GM13977 (cell line): ENCODE measurements around the gene MBD2.
A peak's percentile ranks its signal among the peaks of the same experiment; 100 is the strongest.
"Not testable (repeated sequence)": the region's sequence is repeated elsewhere in the genome, so short reads cannot be mapped to it uniquely, and the experiment has no call there.

Experiments
- DNase-seq: peaks from one replicate; pipeline ENCODE4 v3.0.0; 2012; ENCODE audit warnings: low spot score
- in situ Hi-C: fragments of 300-500 bp; cut with MboI; formaldehyde crosslinking; loops from one replicate; pipeline ENCODE4 v1.12.0; 2022; ENCODE audit warnings: low sequenced_read_pairs, low pct_unique_long_range_greater_than_20kb, mixed read lengths, inconsistent platforms; ENCODE audit not compliant: unreplicated experiment
- TF ChIP-seq, protein P1 (sequence below): IDR thresholded peaks from 2 replicates; pipeline ENCODE4 v1.5.1; 2012; ENCODE audit warnings: mild to moderate bottlenecking, control low read depth; ENCODE audit not compliant: insufficient read depth; ENCODE audit errors: extremely low read depth, missing control alignments

MBD2 gene

DNA sequence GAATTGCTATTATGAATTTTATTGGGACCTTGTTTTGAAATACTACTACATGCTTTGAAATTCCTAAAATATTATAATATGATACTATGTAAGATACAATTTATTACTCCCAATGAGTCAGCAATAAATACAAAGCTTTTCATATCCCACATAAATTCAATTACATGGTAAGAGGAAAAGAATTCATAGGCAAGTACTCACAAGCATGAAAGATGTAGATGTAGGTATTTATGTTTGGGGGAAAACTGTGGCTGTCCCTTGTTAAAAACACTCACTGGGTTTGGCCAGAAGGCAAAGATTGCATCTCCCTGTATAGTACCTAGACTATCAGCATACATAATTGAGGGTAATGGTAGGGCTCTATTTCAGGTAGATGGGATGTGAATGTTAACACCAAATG lies 90.4 kb downstream of the MBD2 start:
- DNase-seq: no peak
- TF ChIP-seq, protein P1, sequence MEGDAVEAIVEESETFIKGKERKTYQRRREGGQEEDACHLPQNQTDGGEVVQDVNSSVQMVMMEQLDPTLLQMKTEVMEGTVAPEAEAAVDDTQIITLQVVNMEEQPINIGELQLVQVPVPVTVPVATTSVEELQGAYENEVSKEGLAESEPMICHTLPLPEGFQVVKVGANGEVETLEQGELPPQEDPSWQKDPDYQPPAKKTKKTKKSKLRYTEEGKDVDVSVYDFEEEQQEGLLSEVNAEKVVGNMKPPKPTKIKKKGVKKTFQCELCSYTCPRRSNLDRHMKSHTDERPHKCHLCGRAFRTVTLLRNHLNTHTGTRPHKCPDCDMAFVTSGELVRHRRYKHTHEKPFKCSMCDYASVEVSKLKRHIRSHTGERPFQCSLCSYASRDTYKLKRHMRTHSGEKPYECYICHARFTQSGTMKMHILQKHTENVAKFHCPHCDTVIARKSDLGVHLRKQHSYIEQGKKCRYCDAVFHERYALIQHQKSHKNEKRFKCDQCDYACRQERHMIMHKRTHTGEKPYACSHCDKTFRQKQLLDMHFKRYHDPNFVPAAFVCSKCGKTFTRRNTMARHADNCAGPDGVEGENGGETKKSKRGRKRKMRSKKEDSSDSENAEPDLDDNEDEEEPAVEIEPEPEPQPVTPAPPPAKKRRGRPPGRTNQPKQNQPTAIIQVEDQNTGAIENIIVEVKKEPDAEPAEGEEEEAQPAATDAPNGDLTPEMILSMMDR: no peak
- in situ Hi-C loops: no loop called here

DNA sequence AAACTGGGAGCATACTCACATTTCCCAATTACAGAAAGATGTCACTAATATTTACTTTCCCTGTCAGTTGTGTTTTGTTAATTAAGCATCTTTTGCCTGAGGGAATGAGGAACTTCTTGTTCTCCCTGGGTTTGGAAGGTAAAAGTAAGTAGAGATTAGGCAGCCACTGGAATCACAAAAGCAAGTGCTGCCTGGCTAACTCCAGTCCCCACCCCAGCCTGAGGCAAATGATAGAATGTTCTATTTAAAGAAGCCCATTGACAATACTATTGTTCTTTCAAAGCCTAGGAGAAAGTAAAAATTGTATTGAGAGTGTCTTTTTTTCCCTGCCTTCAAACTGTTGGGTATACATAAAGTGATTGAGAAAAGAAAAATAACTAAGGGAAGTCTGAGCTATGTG lies 93.8 kb downstream of the MBD2 start:
- in situ Hi-C loops: no loop called here
- TF ChIP-seq, protein P1: no peak
- no peak for DNase-seq

DNA sequence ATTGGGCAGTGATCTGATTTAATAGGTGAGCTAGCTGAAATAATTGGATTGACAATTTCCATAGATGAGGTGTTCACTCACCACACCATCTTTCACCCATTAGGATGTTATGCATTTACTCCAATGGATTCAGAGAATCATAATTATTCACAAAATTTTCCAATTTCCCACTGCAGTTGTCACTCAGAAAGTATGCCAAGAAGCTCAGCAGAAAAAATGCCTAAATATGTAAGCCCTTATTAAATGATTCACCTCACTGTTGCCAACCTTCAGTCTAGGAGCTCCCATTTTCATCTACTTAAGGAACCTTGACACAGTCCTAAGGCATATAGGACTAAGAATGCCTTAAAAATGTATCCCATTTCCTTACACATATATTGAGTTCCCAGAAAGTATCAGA lies 94.3 kb downstream of the MBD2 start:
- DNase-seq: no peak
- in situ Hi-C loops: no loop called here
- TF ChIP-seq, protein P1: no peak

DNA sequence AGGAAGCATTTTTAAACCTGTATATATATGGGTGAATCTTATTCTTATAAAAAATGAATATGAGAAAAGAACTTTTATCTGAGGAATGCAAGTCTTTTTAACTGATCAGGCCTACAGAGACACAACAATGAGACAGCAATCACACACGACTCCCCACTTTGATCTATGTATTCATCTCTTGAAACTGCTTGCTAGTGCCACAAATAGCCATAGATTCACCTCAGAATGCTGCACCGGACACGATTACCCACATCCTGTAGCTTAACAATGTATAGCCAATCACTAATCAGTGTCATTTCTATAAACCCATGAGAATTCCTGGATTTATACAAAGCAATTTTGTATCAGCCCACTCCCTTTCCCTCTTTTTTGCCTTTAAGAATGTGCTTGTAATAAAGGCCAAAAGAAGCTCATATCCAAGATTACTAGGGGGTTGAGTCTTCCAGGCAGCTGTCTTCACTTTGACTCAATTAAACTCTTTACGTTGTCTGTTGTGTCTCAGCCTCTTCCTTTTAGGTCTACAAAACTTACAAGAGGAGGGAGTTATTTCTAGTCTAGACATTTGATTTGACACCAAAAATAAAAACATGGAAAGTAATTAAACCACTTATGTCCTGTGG lies 94.9 kb downstream of the MBD2 start:
- in situ Hi-C loops: no loop called here
- TF ChIP-seq, protein P1: no peak
- peak; percentile 23 for DNase-seq

DNA sequence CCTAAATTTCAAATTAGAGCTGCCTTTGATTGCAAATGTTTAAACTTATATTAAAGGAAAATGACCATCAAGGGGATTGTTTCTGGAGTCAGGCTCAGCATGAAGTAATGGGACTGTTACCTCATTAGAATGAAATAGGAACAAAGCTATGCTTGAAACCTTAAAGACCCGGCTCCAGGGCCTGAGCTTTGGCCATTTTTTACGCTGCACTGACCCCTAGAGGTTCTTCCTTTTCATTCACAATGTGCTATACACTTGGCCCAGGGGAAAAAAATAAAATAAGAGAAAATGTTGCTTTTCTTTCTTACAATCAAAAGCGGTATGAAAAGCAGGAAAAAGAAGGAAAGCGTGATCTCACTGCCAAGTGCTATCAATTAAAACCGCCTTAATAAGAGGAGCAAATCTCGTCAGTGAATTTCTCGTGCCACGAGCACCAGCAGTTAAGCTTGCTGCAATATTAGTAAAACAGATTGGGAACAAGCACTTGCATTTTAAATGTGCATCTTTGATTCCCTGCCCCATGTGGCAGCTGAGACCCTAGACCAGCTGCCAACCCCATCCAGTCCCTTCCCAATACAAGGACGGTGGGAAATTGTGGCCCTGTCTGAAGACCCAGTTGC lies 96.6 kb downstream of the MBD2 start:
- peak; percentile 31 for DNase-seq
- TF ChIP-seq, protein P1: peak; percentile 67
- in situ Hi-C loops: no loop called here

DNA sequence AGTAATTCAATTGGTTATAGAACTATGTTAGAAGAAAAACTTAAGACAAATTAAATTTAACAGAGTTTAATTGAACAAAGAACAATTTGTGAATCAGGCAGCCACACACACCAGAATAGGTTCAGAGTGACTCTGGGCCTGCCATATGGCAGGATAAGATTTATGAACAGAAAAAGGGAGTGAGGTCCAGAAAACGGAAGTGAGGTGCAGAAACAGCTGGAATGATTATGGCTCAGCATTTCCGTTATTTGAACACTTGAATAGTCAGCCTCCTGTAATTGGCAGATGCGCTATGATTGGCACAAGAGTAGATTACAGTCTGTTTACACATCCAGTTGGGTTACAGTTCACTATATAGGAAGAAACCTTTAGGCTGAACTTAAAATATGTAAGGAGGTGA lies 99.0 kb downstream of the MBD2 start:
- TF ChIP-seq, protein P1: no peak
- DNase-seq: no peak
- in situ Hi-C loops: no loop called here

DNA sequence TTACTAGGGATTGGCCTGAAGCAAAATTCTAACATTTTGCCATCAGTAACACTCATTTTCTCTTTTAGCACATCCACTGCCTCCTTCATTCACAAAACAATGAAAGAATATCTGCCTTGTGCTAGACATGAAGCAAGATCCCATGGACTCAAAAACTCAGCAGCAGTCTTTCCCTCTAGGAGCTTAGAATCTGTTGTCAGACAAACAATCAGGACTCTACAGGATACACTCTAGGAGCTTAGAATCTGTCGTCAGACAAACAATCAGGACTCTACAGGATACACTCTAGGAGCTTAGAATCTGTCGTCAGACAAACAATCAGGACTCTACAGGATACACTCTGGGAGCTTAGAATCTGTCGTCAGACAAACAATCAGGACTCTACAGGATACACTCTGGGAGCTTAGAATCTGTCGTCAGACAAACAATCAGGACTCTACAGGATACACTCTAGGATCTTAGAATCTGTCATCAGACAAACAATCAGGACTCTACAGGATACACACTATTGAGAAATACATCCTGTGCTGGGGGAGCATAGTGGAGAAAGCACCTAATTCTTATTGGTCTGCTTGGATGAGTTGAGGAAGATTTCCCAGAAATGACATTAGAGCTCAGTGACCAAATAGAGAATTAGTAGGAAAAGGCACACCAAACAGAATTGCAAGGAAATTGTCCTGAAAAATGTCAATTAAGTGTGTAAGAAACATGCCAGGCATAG lies 100.6 kb downstream of the MBD2 start:
- in situ Hi-C loops: loop anchor here (25.0 kb wide), 1 partner anchor 562 kb away; no protein-coding TSS in a partner anchor
- not testable (repeated sequence) for DNase-seq
